Middle frontal gyrus (tissue), 1 donor: ENCODE results near the gene ATRX.
"Not testable (repeated sequence)": the region's sequence is repeated elsewhere in the genome, so short reads cannot be mapped to it uniquely, and the experiment has no call there.

Source experiments
- DNase-seq: peaks from one replicate; pipeline ENCODE4 v3.0.0-alpha.2; 2015; ENCODE audit warnings: low spot score; ENCODE audit errors: extremely low spot score

The ATRX gene

GRCh38 chrX:77622233-77622632 lies 163.8 kb downstream of the ATRX start:
- DNase-seq = no peak

GRCh38 chrX:77621453-77621852 lies 164.6 kb downstream of the ATRX start:
- DNase-seq = not testable (repeated sequence)

- no peak for DNase-seq
Measured at GRCh38 chrX:77617206-77617605, 168.8 kb downstream of the ATRX start.

GRCh38 chrX:77603635-77604336 lies 182.2 kb downstream of the ATRX start:
- no peak for DNase-seq

- no peak for DNase-seq
Measured at GRCh38 chrX:77597511-77597910, 188.5 kb downstream of the ATRX start.

GRCh38 chrX:77597090-77597489 lies 188.9 kb downstream of the ATRX start:
- no peak for DNase-seq

GRCh38 chrX:77595848-77596247 lies 190.2 kb downstream of the ATRX start:
- DNase-seq = no peak

- no peak for DNase-seq
Measured at GRCh38 chrX:77572322-77572721, 213.7 kb downstream of the ATRX start.

- no peak for DNase-seq
Measured at GRCh38 chrX:77565278-77565677, 220.7 kb downstream of the ATRX start.

- no peak for DNase-seq
Measured at GRCh38 chrX:77564823-77565222, 221.2 kb downstream of the ATRX start.

GRCh38 chrX:77561372-77561771 lies 224.6 kb downstream of the ATRX start:
- DNase-seq = no peak

- DNase-seq = no peak
Measured at GRCh38 chrX:77556276-77556675, 229.7 kb downstream of the ATRX start.

- DNase-seq = no peak
Measured at GRCh38 chrX:77548751-77549150, 237.3 kb downstream of the ATRX start.

- not testable (repeated sequence) for DNase-seq
Measured at GRCh38 chrX:77539778-77540177, 246.2 kb downstream of the ATRX start.

GRCh38 chrX:77531261-77531660 lies 254.8 kb downstream of the ATRX start:
- not testable (repeated sequence) for DNase-seq

- DNase-seq = no peak
Measured at GRCh38 chrX:77528034-77528433, 258.0 kb downstream of the ATRX start.

- DNase-seq = no peak
Measured at GRCh38 chrX:77527233-77528001, 258.6 kb downstream of the ATRX start.

GRCh38 chrX:77519765-77520164 lies 266.3 kb downstream of the ATRX start:
- no peak for DNase-seq

GRCh38 chrX:77514177-77514576 lies 271.8 kb downstream of the ATRX start:
- DNase-seq = no peak

- no peak for DNase-seq
Measured at GRCh38 chrX:77510007-77510406, 276.0 kb downstream of the ATRX start.

- DNase-seq = no peak
Measured at GRCh38 chrX:77505227-77505626, 280.8 kb downstream of the ATRX start.

- DNase-seq = no peak
Measured at GRCh38 chrX:77502951-77503525, 283.0 kb downstream of the ATRX start.
